ENCODE data around the gene NKD2.

Gene NKD2

DNA sequence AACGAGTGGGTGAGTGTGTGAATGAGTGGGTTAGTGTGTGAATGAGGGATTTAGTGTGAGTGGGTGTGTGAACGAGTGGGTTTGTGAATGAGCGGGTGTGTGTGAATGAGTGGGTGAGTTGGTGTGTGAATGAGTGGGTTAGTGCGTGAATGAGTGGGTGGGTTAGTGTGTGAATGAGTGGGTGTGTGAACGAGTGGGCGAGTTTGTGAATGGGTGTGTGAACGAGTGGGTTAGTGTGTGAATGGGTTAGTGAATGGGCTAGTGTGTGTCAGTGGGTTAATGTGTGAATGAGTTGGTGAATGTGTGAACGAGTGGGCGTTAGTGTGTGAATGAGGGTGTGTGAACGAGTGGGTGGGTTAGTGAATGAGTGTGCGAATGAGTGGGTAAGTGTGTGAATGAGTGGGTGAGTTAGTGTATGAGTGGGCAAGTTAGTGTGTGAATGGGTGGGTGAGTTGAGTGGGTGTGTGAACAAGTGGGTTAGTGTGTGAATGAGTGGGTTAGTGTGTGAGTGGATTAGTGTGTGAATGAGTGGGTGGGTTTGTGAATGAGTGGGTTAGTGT lies 39.6 kb downstream of the NKD2 start:
- TF ChIP-seq, protein P1, sequence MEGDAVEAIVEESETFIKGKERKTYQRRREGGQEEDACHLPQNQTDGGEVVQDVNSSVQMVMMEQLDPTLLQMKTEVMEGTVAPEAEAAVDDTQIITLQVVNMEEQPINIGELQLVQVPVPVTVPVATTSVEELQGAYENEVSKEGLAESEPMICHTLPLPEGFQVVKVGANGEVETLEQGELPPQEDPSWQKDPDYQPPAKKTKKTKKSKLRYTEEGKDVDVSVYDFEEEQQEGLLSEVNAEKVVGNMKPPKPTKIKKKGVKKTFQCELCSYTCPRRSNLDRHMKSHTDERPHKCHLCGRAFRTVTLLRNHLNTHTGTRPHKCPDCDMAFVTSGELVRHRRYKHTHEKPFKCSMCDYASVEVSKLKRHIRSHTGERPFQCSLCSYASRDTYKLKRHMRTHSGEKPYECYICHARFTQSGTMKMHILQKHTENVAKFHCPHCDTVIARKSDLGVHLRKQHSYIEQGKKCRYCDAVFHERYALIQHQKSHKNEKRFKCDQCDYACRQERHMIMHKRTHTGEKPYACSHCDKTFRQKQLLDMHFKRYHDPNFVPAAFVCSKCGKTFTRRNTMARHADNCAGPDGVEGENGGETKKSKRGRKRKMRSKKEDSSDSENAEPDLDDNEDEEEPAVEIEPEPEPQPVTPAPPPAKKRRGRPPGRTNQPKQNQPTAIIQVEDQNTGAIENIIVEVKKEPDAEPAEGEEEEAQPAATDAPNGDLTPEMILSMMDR (IDR thresholded peaks at IDR 0.05; ENCODE audit: low read depth, low read length, missing control alignments), result no peak
- Histone ChIP-seq H3K27ac (no peak overlapping the region), H3K36me3 (replicated peaks) (no peaks in the 10 kb centered on the region), H3K27me3 (replicated peaks) (no peaks in the 10 kb centered on the region), H3K4me3 (ENCODE audit: low read depth, low read length) (no peak overlapping the region)
- DNase-seq, result no peak
- in situ Hi-C loops (cut with HindIII; ENCODE audit: low pct_ligation_motif_present, low sequenced_read_pairs), result no loop called here

DNA sequence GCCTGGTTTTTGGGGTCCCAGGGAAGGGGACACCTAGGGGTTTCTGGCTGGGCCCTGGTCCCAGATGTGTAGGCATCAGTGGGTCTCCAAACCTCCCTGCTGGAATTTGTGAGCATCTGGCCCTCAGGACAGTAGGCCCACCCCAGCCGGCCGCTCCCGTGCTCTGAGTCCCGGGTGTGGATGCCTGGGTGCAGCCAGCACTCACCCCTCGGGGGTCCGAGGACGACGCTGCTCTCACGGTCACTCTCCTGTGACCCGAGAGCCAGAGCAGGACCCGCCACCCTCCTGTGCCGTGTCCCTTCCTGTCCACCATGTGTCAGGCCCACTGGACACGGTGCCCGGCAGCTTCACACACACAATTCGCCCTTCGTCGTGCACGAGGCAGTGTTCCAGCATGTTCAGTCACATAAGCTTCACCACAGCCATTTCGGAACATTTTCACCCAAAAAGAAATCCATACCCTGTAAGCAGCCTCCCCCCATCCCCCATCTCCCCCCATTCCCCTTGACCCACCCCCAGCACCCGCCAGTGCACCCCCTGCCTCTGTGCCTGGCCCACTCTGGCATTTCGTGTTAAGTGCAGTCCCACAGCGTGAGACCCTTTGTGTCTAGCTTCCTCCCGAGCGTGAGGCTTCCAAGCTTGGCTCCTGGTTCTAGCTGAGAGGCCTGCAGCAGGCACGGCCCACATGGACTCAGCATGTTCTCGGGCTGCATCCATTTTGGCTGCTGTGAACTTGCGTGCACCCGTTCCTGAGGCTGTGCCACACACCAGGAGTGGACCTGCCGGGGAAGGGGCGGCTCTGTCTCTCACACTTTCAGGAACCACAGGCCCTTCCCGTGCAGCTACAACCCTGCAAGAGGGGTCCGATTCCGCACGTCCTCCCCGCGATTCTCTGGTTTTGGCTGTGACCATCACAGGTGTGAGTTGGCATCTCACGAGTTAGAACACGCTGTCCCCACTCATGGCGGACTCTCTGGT lies 40.5 kb downstream of the NKD2 start:
- TF ChIP-seq, protein P1 (IDR thresholded peaks at IDR 0.05; ENCODE audit: low read depth, low read length, missing control alignments), result no peak
- no peak for DNase-seq
- H3K36me3 ChIP-seq (replicated peaks), result no peaks in the 10 kb centered on the region
- in situ Hi-C loops (cut with HindIII; ENCODE audit: low pct_ligation_motif_present, low sequenced_read_pairs), result no loop called here
- no peaks in the 10 kb centered on the region for H3K27me3 ChIP-seq (replicated peaks)
- H3K4me3 ChIP-seq (ENCODE audit: low read depth, low read length), result no peak overlapping the region
- H3K27ac ChIP-seq, result no peak overlapping the region

DNA sequence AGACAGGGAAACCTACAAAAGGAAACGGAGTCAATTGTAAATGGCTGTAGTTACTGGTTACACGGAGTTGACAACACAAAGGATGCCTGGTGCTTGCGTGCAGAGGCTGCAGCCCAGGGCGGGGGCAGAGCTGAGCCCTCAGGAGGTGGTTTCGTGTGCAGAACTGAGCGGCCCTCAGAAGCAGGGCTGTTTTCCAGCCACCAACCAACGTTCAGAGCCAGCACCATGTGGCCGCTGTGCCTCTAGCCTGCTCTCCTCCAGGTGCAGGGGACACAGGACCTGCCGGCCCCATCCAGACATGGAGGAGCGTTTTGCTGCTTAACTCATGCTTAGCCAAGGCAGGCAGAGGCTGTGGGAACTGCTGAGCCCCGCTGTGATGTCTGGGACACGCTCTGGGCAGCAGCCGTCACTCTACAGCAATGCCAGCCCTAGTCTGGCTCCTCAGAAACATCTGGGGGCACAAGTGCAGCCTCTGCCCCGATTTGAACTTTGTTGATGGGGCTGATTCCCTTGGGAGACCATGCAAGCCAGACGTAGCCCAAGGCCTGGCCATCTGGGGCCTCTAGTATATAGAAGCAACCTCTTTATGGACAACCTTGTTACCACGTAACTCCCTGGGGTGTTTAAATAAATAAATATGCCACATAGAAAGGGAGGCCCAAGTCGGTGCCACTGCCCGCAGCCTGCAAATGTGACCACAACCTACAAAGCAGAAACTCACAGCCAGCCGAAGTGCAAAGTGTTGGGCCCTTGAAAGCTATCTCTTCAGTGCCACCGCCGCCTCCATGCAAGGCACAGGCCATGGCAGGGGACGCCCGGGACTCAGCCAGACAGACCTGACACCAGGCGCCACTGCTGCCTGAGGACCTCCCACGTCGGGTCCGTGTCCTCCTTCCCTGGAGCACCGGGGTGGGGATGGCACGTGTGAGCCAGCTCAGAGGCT lies 42.1 kb downstream of the NKD2 start:
- Histone ChIP-seq H3K27ac (no peak overlapping the region), H3K36me3 (replicated peaks) (no peaks in the 10 kb centered on the region), H3K27me3 (replicated peaks) (no peaks in the 10 kb centered on the region), H3K4me3 (ENCODE audit: low read depth, low read length) (no peak overlapping the region)
- TF ChIP-seq, protein P1 (IDR thresholded peaks at IDR 0.05; ENCODE audit: low read depth, low read length, missing control alignments), result no peak
- DNase-seq, result no peak
- in situ Hi-C loops (cut with HindIII; ENCODE audit: low pct_ligation_motif_present, low sequenced_read_pairs), result no loop called here

DNA sequence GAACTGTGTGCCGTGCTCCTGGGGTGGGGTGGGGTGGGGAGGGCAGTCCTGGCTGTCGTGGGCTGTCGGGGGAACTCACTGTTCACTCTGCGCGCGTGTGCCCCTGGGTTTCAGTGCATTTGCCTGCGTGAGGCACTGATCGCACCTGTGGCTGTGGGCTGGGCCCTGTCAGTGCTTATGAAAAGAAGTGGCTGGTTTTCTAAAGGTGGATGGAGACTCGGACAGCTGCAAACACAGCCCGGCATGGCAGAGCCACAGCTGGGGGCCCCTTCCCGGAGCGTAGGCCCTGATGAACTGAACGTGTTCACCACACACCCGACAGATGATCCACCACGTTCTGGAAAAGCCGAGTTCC lies 42.7 kb downstream of the NKD2 start:
- Histone ChIP-seq H3K27ac (no peak overlapping the region), H3K36me3 (replicated peaks) (no peaks in the 10 kb centered on the region), H3K4me3 (ENCODE audit: low read depth, low read length) (no peak overlapping the region), H3K27me3 (replicated peaks) (no peaks in the 10 kb centered on the region)
- in situ Hi-C loops (cut with HindIII; ENCODE audit: low pct_ligation_motif_present, low sequenced_read_pairs), result no loop called here
- no peak for DNase-seq
- TF ChIP-seq, protein P1 (IDR thresholded peaks at IDR 0.05; ENCODE audit: low read depth, low read length, missing control alignments), result no peak

DNA sequence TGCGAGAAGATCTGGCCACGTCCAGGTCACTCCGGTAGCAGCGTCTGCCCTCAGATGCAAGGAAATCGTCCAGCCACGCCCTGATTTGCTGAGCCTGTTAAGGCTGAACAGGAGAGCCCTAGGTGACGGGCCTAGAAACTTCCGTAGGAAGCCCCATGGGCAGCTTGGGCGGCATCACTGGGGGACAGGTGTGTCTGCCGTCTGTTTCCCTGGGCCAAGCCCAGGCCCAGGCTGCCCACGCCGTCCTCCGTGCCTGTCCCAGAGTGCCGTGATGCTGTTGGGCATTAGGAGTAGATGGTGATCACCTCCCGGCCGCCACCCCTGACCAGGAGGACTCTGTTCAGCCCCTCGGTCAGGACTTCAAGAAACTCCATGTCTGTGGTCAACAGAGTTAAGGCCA lies 43.5 kb downstream of the NKD2 start:
- in situ Hi-C loops (cut with HindIII; ENCODE audit: low pct_ligation_motif_present, low sequenced_read_pairs), result no loop called here
- no peak for DNase-seq
- TF ChIP-seq, protein P1 (IDR thresholded peaks at IDR 0.05; ENCODE audit: low read depth, low read length, missing control alignments), result no peak

More for the DNA sequence above, 43.5 kb downstream of the NKD2 start:
- Histone ChIP-seq H3K4me3 (ENCODE audit: low read depth, low read length) (no peak overlapping the region), H3K36me3 (replicated peaks) (no peaks in the 10 kb centered on the region), H3K27me3 (replicated peaks) (no peaks in the 10 kb centered on the region), H3K27ac (no peak overlapping the region)
